Upper lobe of left lung (tissue), 6 donors: Measurements from ENCODE around the gene TLE3. TPM values are rescaled to one million over a fixed set of nuclear protein-coding genes. Genes with fewer than 3 reads are reported as not detected.

Experiments
- ATAC-seq, 2 donors: fragments of 200-7000 bp; cut with Tn5 transposase; one replicate each; pipeline ENCODE4 v1.9.1; 2022; ENCODE audit warnings: mild to moderate bottlenecking in 2 of 2, moderate library complexity in 2 of 2; ENCODE audit not compliant: low FRiP score in 2 of 2
- DNase-seq, 2 donors: peaks; one replicate each; pipeline ENCODE4 v3.0.0-alpha.2; 2019 to 2020
- H3K27ac ChIP-seq, 4 donors: fragments of 200-600 bp; sonication (generic); one replicate each; pipeline ENCODE4 v1.5.1; 2016 to 2019
- H3K27me3 ChIP-seq, 4 donors: fragments of 200-600 bp; sonication (generic); one replicate each; pipeline ENCODE4 v1.5.1; 2017 to 2019
- H3K36me3 ChIP-seq, 4 donors: fragments of 200-600 bp; sonication (generic); one replicate each; pipeline ENCODE4 v1.5.1; 2016 to 2019
- H3K4me1 ChIP-seq, 4 donors: fragments of 200-600 bp; sonication (generic); one replicate each; pipeline ENCODE4 v1.5.1; 2018 to 2019
- H3K4me3 ChIP-seq, 4 donors: fragments of 200-600 bp; sonication (generic); one replicate each; pipeline ENCODE4 v1.5.1; 2017 to 2019; ENCODE audit warnings: mild to moderate bottlenecking in 2 of 4, moderate library complexity in 1 of 4
- H3K9me3 ChIP-seq, 4 donors: fragments of 200-600 bp; sonication (generic); one replicate each; pipeline ENCODE4 v1.5.1; 2018 to 2019
- CTCF ChIP-seq, 6 experiments: fragments of 450-650 bp in 4 of 6; fragments of 200-600 bp in 2 of 6; sonication (generic) in 2 of 6; IDR thresholded peaks; one replicate each; pipeline ENCODE4 v1.5.1; 2016 to 2019; ENCODE audit warnings: antibody characterized with exemption in 6 of 6
- EP300 ChIP-seq, 4 donors: sonication (generic); formaldehyde crosslinking; IDR thresholded peaks; one replicate each; pipeline ENCODE4 v1.5.1; 2017; ENCODE audit warnings: antibody characterized with exemption in 4 of 4, control low read depth in 2 of 4
- POLR2A ChIP-seq, 4 donors: fragments of 450-650 bp; IDR thresholded peaks; one replicate each; pipeline ENCODE4 v1.5.1; 2016 to 2017; ENCODE audit warnings: antibody characterized with exemption in 4 of 4, mild to moderate bottlenecking in 2 of 4
- POLR2AphosphoS5 ChIP-seq, 2 donors: sonication (generic); formaldehyde crosslinking; IDR thresholded peaks; one replicate each; pipeline ENCODE4 v1.5.1; 2017; ENCODE audit warnings: antibody characterized with exemption in 2 of 2
- WGBS, 2 donors: methylation state at CpG; one replicate each; pipeline ENCODE4 v1.1.5; 2017 to 2018; 5-methylcytosine and 5-hydroxymethylcytosine counted together
- total RNA-seq, 6 donors: library from RNA; depleted of rRNA in 4 of 6; stranded (reverse); fragments of >200 nt in 4 of 6; gene quantifications; one replicate each; pipeline versions ENCODE4 v1.1.0 to v1.2.1, GENCODE V29; 2016 to 2021
- donor health status: DM: no; HTN: no; CAD: no; lungs with moderate emphysema.
- donor health status: DM: no; HTN: yes; CAD: no; lungs with severe emphysema.

TLE3 gene
- total RNA-seq, 6 donors from 2014 or later: 52.2 to 140 (median 80.6) TPM

- no peaks in the 10 kb centered on the region for H3K9me3 ChIP-seq
- peaks cover 16 to 95% (median 78%) of the 10 kb centered on the region in 4 donors for H3K36me3 ChIP-seq
- TF ChIP-seq POLR2AphosphoS5 (IDR thresholded peaks at IDR 0.05) (no peak), EP300 (IDR thresholded peaks at IDR 0.05) (no peak), POLR2A (IDR thresholded peaks at IDR 0.05) (no peak), CTCF (IDR thresholded peaks at IDR 0.05) (no peak)
- no peak overlapping the region for H3K27ac ChIP-seq
- WGBS, 2 donors: 87 to 99% methylated on average over 2 to 6 of the region's 6 CpGs
- ATAC-seq (no peak), DNase-seq (no peak)
- no peak overlapping the region for H3K4me3 ChIP-seq
- no peaks in the 10 kb centered on the region for H3K27me3 ChIP-seq
- peaks cover 3 to 20% (median 9%) of the 10 kb centered on the region in 4 donors for H3K4me1 ChIP-seq
Measured at GRCh38 chr15:70067681-70068080, 30.0 kb downstream of the TLE3 start.

GRCh38 chr15:70067011-70067410, 30.7 kb downstream of the TLE3 start:
- H3K27me3 ChIP-seq: no peaks in the 10 kb centered on the region
- no peak overlapping the region for H3K4me3 ChIP-seq
- H3K9me3 ChIP-seq: no peaks in the 10 kb centered on the region
- ATAC-seq (no peak), DNase-seq (no peak)
- 91 to 96% methylated on average over 2 of the region's 2 CpGs for WGBS, 2 donors
- TF ChIP-seq CTCF (IDR thresholded peaks at IDR 0.05): no peak
- TF ChIP-seq POLR2AphosphoS5 (IDR thresholded peaks at IDR 0.05): no peak
- TF ChIP-seq POLR2A (IDR thresholded peaks at IDR 0.05): no peak
- TF ChIP-seq EP300 (IDR thresholded peaks at IDR 0.05): no peak
- peaks cover 3 to 22% (median 12%) of the 10 kb centered on the region in 4 donors for H3K4me1 ChIP-seq
- no peak overlapping the region for H3K27ac ChIP-seq
- H3K36me3 ChIP-seq: peaks cover 16 to 93% (median 76%) of the 10 kb centered on the region in 4 donors

GRCh38 chr15:70066447-70066846, 31.3 kb downstream of the TLE3 start:
- Histone ChIP-seq H3K4me1 (peaks cover 3 to 24% (median 16%) of the 10 kb centered on the region in 4 donors), H3K4me3 (no peak overlapping the region), H3K27ac (no peak overlapping the region), H3K27me3 (no peaks in the 10 kb centered on the region), H3K9me3 (no peaks in the 10 kb centered on the region), H3K36me3 (peaks cover 16 to 93% (median 74%) of the 10 kb centered on the region in 4 donors)
- DNase-seq: no peak
- TF ChIP-seq POLR2A (IDR thresholded peaks at IDR 0.05) (no peak), CTCF (IDR thresholded peaks at IDR 0.05) (no peak), EP300 (IDR thresholded peaks at IDR 0.05) (no peak), POLR2AphosphoS5 (IDR thresholded peaks at IDR 0.05) (no peak)
- 82 to 91% methylated on average over 5 of the region's 5 CpGs for WGBS, 2 donors
- ATAC-seq: no peak

GRCh38 chr15:70066004-70066403, 31.7 kb downstream of the TLE3 start:
- DNase-seq (no peak), ATAC-seq (no peak)
- H3K4me1 ChIP-seq: peaks cover 3 to 24% (median 16%) of the 10 kb centered on the region in 4 donors
- H3K4me3 ChIP-seq: no peak overlapping the region
- TF ChIP-seq EP300 (IDR thresholded peaks at IDR 0.05) (no peak), POLR2A (IDR thresholded peaks at IDR 0.05) (no peak), CTCF (IDR thresholded peaks at IDR 0.05) (no peak), POLR2AphosphoS5 (IDR thresholded peaks at IDR 0.05) (no peak)
- WGBS, 2 donors: 97 to 98% methylated on average over 8 to 12 of the region's 12 CpGs
- peaks cover 16 to 93% (median 74%) of the 10 kb centered on the region in 4 donors for H3K36me3 ChIP-seq
- no peaks in the 10 kb centered on the region for H3K27me3 ChIP-seq
- no peaks in the 10 kb centered on the region for H3K9me3 ChIP-seq
- no peak overlapping the region for H3K27ac ChIP-seq
